ENCODE results near the gene FAM131A. TPM values are rescaled to one million over a fixed set of nuclear protein-coding genes. Genes with fewer than 3 reads are reported as not detected.
"Not testable (repeated sequence)": the region's sequence is repeated elsewhere in the genome, so short reads cannot be mapped to it uniquely, and the experiment has no call there.

The FAM131A gene
- total RNA-seq, 1 experiment from 2014 or later = 10.7 TPM

GRCh38 chr3:184338511-184338945 is 1.1 kb downstream of the FAM131A start:
- DNase-seq (ENCODE audit: extremely low read depth, low read depth) = no peak

- DNase-seq (ENCODE audit: extremely low read depth, low read depth) = no peak
These were observed 1.6 kb downstream of the FAM131A start for GRCh38 chr3:184339001-184339400.

- not testable (repeated sequence) for DNase-seq (ENCODE audit: extremely low read depth, low read depth)
These were observed 2.2 kb downstream of the FAM131A start for GRCh38 chr3:184339451-184340135.

DNA sequence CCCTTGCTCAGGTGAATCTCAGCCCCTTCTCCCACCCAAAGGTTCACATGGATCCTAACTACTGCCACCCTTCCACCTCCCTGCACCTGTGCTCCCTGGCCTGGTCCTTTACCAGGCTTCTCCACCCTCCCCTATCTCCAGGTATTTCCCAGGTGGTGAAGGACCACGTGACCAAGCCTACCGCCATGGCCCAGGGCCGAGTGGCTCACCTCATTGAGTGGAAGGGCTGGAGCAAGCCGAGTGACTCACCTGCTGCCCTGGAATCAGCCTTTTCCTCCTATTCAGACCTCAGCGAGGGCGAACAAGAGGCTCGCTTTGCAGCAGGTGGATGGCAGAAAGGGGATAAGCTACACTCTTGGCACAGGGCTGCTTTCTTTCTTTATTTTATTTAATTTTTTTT is 4.5 kb downstream of the FAM131A start:
- no peak for DNase-seq (ENCODE audit: extremely low read depth, low read depth)

DNA sequence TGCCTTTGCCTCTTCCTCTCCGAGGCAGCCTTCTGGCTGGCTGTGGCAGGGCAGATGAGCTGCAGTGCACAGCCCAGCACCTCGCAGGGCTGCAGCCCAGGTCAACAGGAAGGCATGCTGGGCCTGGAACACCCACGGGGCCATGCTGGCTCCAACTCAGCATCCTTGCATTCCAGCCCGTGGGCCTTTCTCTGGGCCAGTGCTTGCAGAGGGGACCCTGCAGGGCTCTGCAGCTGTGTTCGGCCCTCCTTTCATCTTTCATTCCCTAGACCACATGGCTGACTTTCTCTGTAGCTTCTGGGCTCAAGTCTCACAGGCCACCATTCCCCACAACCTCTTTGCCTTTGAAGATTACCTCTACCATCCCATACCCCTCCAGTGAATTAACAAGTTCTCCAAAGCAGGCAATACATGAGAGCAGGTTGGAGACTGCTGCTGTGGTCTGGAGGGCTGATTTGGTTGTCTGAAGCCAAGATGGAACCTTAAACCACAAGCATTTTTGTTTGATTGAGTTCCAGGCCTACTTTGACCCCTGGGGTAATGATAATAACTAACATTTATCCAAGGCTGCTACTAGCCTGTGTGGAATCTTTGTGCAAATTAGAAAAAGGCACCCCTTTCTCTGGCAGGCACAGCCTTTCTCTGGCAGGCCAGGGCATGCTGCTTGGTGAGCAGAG is 5.9 kb downstream of the FAM131A start:
- no peak for DNase-seq (ENCODE audit: extremely low read depth, low read depth)

GRCh38 chr3:184344579-184345316 is 7.3 kb downstream of the FAM131A start:
- DNase-seq (ENCODE audit: extremely low read depth, low read depth) = no peak

DNA sequence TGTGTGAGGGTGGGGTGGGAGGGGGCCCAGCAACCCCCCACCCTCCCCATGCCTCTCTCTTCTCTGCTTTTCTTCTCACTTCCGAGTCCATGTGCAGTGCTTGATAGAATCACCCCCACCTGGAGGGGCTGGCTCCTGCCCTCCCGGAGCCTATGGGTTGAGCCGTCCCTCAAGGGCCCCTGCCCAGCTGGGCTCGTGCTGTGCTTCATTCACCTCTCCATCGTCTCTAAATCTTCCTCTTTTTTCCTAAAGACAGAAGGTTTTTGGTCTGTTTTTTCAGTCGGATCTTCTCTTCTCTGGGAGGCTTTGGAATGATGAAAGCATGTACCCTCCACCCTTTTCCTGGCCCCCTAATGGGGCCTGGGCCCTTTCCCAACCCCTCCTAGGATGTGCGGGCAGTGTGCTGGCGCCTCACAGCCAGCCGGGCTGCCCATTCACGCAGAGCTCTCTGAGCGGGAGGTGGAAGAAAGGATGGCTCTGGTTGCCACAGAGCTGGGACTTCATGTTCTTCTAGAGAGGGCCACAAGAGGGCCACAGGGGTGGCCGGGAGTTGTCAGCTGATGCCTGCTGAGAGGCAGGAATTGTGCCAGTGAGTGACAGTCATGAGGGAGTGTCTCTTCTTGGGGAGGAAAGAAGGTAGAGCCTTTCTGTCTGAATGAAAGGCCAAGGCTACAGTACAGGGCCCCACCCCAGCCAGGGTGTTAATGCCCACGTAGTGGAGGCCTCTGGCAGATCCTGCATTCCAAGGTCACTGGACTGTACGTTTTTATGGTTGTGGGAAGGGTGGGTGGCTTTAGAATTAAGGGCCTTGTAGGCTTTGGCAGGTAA is 8.1 kb downstream of the FAM131A start:
- peak; percentile 67 for DNase-seq (ENCODE audit: extremely low read depth, low read depth)

DNA sequence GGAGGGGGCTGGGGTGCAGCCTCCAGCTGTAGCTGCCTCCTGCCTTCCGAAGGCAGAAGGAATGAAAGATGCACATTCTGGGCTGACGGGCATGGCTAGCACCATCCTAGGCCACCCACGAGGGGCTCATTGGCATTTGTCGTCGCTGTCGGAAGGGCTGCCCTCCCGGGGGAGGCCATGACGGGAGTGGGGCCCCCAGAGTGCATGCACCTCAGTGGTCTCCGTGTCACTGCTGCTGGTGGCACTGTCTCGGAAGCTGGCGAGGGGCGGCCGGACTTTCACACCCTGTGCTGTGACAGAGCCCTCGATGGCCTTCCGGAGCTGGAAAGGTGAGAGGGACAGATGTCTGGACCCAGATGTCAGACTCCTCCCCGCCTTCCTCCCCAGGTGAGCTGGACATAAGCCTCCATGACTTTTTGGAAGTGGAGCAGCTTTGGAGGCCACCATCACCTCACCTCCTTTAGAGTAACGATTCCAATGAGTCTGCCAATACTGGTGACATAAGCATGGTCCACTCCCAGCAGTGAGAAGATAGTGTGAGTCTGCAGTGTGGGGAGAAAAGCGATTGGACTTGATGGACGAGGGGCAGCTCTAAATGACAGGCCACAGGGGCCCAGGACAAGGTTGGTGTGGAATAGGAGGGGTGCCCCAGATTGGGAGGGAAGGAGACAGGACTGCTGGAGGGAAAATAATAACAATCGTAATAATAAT is 9.2 kb downstream of the FAM131A start:
- DNase-seq (ENCODE audit: extremely low read depth, low read depth) = no peak

DNA sequence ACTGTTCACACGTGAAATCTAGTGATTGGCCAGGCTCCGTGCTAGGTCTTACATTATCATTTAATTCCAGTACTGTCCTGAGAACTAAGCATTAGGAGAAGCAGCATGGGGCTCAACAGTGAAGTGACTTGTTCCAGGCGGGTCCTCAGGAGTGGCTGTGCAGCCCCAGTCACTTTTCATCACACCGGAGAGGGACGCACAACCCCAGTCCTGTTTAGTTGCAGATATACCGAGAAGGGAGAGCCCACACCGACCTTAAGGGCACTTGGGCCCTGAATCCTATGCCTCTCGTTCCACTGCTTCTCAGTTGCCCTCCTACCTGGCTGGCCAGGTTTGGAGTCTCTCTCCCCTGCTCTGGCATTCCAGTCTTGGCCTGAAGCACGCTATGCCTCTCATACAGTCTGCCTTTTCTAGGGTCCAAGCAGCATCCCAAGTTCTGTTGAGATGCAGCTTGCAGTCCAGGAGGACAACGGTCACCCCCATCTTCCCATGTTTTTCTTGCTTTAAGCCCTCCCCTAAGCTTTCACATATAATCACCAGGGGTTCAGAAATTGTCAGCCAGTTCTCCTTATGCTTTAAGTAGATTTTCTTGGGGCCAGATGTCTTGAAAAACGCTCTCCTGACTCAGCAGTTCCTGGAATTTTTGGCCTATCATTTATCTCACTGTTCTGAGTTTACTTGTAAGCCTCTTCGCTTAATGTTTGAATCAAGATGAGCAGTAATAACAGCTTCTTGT is 10.1 kb downstream of the FAM131A start:
- no peak for DNase-seq (ENCODE audit: extremely low read depth, low read depth)

GRCh38 chr3:184348057-184348382 is 10.6 kb downstream of the FAM131A start:
- DNase-seq (ENCODE audit: extremely low read depth, low read depth) = no peak

DNA sequence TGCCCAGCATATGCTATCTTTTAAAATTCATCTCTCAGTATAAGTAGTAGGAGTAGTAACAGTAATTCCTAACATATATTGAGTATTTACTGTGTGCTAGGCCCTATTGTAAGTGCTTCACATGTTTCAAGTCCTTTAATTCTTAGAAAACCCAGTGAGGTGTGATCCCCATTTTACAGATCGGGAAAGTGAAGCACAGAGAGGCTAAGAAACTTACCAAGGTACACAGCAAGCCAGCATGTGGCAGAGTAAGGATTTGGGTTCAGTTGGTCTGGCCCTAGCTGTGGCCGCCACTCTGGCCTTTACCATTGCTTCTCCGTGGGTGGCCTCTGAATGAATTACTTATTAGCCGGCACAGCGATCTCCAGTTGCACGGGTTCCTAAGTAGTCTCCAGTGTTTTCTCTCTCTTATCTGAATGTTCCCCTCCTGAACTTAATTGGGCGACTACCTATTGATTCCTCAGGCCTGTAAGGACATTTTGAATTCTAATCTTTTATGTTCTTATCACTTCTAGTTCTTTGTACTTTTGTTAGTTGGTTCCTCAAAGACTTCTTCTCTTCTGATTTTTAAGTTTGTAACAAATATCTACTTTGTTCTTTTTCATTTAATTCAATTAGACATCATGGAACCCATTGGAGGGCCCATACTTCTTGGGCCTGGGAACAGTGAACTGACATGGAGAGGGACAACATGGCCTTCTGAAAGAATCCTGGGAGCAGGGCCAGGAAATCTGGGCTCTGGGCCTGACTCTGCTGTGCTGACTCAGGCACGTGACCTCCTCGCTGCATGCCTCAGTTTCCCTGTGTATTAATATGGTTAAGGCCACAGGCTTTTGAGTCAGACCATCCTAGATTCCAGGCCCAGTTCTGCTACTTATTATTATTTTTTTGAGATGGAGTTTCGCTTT is 12.4 kb downstream of the FAM131A start:
- no peak for DNase-seq (ENCODE audit: extremely low read depth, low read depth)

DNA sequence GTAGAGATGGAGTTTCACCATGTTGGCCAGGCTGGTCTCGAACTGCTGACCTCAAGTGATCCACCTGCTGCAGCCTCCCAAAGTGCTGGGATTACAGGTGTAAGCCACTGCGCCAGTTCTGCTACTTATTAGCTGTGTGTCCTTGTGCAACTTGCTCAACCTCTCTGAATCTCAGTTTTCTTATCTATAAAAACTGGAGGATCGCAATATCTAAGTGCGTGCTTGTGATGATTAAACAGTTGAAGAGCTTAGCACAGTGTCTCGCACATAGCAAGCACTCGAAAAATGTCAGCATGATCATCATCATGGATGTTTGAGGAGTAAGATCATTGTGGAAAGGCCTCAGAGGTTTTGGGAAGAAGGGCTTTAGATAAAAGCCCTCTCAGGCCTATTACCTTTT is 13.2 kb downstream of the FAM131A start:
- no peak for DNase-seq (ENCODE audit: extremely low read depth, low read depth)

DNA sequence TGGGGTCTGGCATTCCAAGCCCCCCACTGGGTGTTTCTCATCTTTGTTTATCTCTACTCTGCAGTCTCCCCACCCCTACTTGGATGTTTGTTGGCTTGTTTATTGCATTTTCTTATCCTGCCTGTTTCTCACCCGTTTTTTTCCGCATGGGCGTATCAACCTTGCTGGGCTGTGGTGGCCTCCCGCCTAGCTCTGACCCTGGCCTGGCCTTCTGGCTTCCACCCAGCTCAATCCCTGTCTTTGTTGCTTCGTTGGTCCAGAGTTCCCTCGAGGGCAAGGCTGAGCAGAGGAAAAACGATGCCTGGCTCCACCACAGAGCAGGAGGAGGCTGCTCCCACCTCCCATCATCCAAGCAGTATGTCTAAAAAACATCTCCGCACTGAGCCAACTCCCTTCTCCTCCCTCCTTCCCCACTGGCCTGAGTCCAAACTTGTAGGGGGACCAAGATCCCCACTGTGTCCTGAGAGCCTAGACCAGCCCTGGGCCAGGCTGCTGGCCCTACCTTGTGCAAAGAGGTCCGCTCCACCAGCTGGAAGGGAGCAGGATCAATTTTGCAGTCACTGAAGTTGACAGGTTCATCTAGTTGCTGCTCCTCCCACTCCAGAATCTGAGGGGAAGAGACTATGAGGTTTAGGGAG is 14.2 kb downstream of the FAM131A start:
- no peak for DNase-seq (ENCODE audit: extremely low read depth, low read depth)

DNA sequence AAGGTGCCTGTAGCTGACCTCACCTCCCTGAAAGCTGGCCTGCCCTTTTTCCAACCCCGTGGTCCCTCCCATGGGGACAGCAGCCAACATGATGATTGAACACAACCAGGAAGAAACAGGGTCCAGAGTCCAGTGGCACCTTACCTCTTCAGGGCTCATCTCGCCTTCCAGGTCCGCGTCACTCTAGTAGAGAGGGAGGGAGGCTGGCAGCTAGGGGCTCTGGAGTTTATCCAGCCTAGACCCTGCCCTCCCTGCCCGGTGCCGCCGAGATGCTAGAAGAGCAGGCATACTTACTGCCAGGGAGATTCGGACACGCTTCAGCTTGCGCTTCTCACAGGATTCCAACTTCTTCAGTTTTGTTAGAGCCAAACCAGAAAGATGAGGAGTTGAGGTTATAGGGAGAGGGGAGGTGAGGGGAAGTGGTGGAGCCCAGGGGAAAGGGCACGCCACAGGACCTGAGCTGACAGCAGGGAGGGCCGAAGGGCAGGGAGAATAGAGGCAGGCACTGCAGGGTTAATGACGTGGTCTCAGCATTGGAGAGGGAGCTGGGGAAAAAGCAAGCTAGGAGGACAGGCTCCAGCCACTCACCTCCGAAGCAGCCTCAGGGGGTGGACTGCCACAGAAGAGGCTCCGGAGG is 14.9 kb downstream of the FAM131A start:
- no peak for DNase-seq (ENCODE audit: extremely low read depth, low read depth)

GRCh38 chr3:184352897-184353545 is 15.6 kb downstream of the FAM131A start:
- no peak for DNase-seq (ENCODE audit: extremely low read depth, low read depth)

- DNase-seq (ENCODE audit: extremely low read depth, low read depth) = no peak
These were observed 16.1 kb downstream of the FAM131A start for GRCh38 chr3:184353546-184353941.

DNA sequence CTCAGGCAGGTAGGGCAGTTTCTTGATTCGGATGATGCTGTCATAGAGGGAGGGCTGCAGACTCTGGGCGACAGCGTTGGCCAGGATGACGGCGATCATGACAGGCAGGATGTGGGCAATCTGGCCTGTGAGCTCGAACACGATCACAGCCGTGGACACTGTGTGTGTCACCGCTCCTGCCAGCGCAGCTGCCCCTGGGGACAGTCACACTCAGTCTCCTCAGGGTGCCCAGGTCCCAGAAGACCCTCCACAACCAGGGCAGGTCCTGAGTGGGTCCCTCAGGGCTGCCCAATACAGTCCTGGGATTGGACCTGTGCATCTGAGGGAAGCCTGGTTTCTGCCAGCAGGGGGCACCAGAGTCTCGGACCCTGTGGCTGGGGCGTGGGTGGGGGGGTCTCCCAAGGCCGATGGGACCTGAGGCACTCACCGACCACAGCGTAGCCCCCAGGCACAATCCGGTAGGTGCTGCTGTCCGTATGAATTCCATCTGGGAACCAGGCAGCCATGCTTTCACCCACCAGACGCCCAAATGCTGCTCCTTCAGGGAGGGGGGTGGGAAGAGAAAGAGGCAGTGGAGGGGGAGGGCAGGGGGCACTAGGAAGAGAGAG is 16.8 kb downstream of the FAM131A start:
- DNase-seq (ENCODE audit: extremely low read depth, low read depth) = no peak

All from NCI-H460 (cell line).